Measurements from ENCODE around the gene RASGEF1B. TPM values are rescaled to one million over a fixed set of nuclear protein-coding genes. Genes with fewer than 3 reads are reported as not detected.
A peak's percentile ranks its signal among the peaks of the same experiment; 100 is the strongest.

RASGEF1B gene
- total RNA-seq, 4 donors from 2014 or later, result 14.1 to 31.0 (median 26.2) TPM

- WGBS, 2 donors (ENCODE audit: low coverage in 1 of 2), result 100% methylated on average over 1 of the region's 2 CpGs; no CpG with 5 or more reads in 1 of the 2 donors
- Histone ChIP-seq H3K36me3 (no peaks in the 10 kb centered on the region), H3K9me3 (no peaks in the 10 kb centered on the region), H3K27me3 (no peaks in the 10 kb centered on the region), H3K4me3 (no peak overlapping the region), H3K27ac (peak overlapping the region in 1 of 4 donors; percentile 16), H3K4me1 (peaks cover 0 to 18% (median 2%) of the 10 kb centered on the region in 4 donors)
- no peak for TF ChIP-seq EP300 (IDR thresholded peaks at IDR 0.05; ENCODE audit: low read depth)
- TF ChIP-seq POLR2A (IDR thresholded peaks at IDR 0.05), result no peak
- no peak for TF ChIP-seq CTCF (IDR thresholded peaks at IDR 0.05)
- TF ChIP-seq POLR2AphosphoS5 (IDR thresholded peaks at IDR 0.05), result no peak
- DNase-seq, result no peak
- in situ Hi-C loops (cut with MboI; ENCODE audit: low pct_ligation_motif_present in 1 of 4, low pct_unique_long_range_greater_than_20kb in 1 of 4, low sequenced_read_pairs in 3 of 4) (no loop called here), intact Hi-C loops (cut with DNase I; ENCODE audit: low total_unique reads) (no loop called here)
Measured at GRCh38 chr4:81506731-81507130, 35.0 kb upstream of the RASGEF1B start.

- TF ChIP-seq EP300 (IDR thresholded peaks at IDR 0.05; ENCODE audit: low read depth), result no peak
- no peak for TF ChIP-seq POLR2AphosphoS5 (IDR thresholded peaks at IDR 0.05)
- TF ChIP-seq CTCF (IDR thresholded peaks at IDR 0.05), result no peak
- TF ChIP-seq POLR2A (IDR thresholded peaks at IDR 0.05), result no peak
- no peak overlapping the region for H3K4me3 ChIP-seq
- intact Hi-C loops (cut with DNase I; ENCODE audit: low total_unique reads), result no loop called here
- peak overlapping the region; percentile 56 to 66 (median 58) for H3K27ac ChIP-seq
- H3K27me3 ChIP-seq, result no peaks in the 10 kb centered on the region
- 63 to 68% methylated on average over 2 of the region's 2 CpGs for WGBS, 2 donors (ENCODE audit: low coverage in 1 of 2)
- no peaks in the 10 kb centered on the region for H3K36me3 ChIP-seq
- in situ Hi-C loops (cut with MboI; ENCODE audit: low pct_ligation_motif_present in 1 of 4, low pct_unique_long_range_greater_than_20kb in 1 of 4, low sequenced_read_pairs in 3 of 4), result no loop called here
- H3K4me1 ChIP-seq, result peaks cover 0 to 18% (median 2%) of the 10 kb centered on the region in 4 donors
- no peak for DNase-seq
- H3K9me3 ChIP-seq, result no peaks in the 10 kb centered on the region
Measured at GRCh38 chr4:81505726-81506125, 34.0 kb upstream of the RASGEF1B start.

GRCh38 chr4:81505004-81505598 lies 33.4 kb upstream of the RASGEF1B start:
- Histone ChIP-seq H3K4me3 (no peak overlapping the region), H3K36me3 (no peaks in the 10 kb centered on the region), H3K27ac (peak overlapping the region; percentile 56 to 66 (median 58)), H3K4me1 (peaks cover 0 to 18% (median 3%) of the 10 kb centered on the region in 4 donors), H3K9me3 (no peaks in the 10 kb centered on the region), H3K27me3 (no peaks in the 10 kb centered on the region)
- intact Hi-C loops (cut with DNase I; ENCODE audit: low total_unique reads), result no loop called here
- peak; percentile 73 for DNase-seq
- TF ChIP-seq EP300 (IDR thresholded peaks at IDR 0.05; ENCODE audit: low read depth) (no peak), CTCF (IDR thresholded peaks at IDR 0.05) (no peak), POLR2AphosphoS5 (IDR thresholded peaks at IDR 0.05) (peak; percentile 27 to 61 (median 58)), POLR2A (IDR thresholded peaks at IDR 0.05) (peak; percentile 36)
- in situ Hi-C loops (cut with MboI; ENCODE audit: low pct_ligation_motif_present in 1 of 4, low pct_unique_long_range_greater_than_20kb in 1 of 4, low sequenced_read_pairs in 3 of 4), result no loop called here
- 20 to 39% methylated on average over 7 to 8 of the region's 8 CpGs for WGBS, 2 donors (ENCODE audit: low coverage in 1 of 2)

- WGBS, 2 donors (ENCODE audit: low coverage in 1 of 2), result 71 to 88% methylated on average over 2 to 6 of the region's 6 CpGs
- in situ Hi-C loops (cut with MboI; ENCODE audit: low pct_ligation_motif_present in 1 of 4, low pct_unique_long_range_greater_than_20kb in 1 of 4, low sequenced_read_pairs in 3 of 4), result no loop called here
- Histone ChIP-seq H3K27me3 (no peaks in the 10 kb centered on the region), H3K9me3 (no peaks in the 10 kb centered on the region), H3K36me3 (no peaks in the 10 kb centered on the region), H3K27ac (peak overlapping the region; percentile 35 to 66 (median 50)), H3K4me1 (peaks cover 0 to 24% (median 7%) of the 10 kb centered on the region in 4 donors), H3K4me3 (no peak overlapping the region)
- peak; percentile 14 for DNase-seq
- intact Hi-C loops (cut with DNase I; ENCODE audit: low total_unique reads), result no loop called here
- TF ChIP-seq CTCF (IDR thresholded peaks at IDR 0.05), result no peak
- no peak for TF ChIP-seq POLR2A (IDR thresholded peaks at IDR 0.05)
- no peak for TF ChIP-seq EP300 (IDR thresholded peaks at IDR 0.05; ENCODE audit: low read depth)
- TF ChIP-seq POLR2AphosphoS5 (IDR thresholded peaks at IDR 0.05), result no peak
Measured at GRCh38 chr4:81504112-81505003, 32.7 kb upstream of the RASGEF1B start.

Measured in transverse colon (tissue), 4 donors.